Stimulated activated CD4-positive, alpha-beta T cell treated with anti-CD3 and anti-CD28 coated beads, Interleukin-1b, Interleukin-23, amount 100 ng/mL, for 4 hours (primary cell): ENCODE results near the gene SEC22B.
"Not testable (repeated sequence)": the region's sequence is repeated elsewhere in the genome, so short reads cannot be mapped to it uniquely, and the experiment has no call there.

Experiments
- DNase-seq, 2 donors: peaks; one replicate each; pipeline ENCODE4 v3.0.0-alpha.2; 2020; ENCODE audit warnings: low read depth in 2 of 2

The SEC22B gene

DNA sequence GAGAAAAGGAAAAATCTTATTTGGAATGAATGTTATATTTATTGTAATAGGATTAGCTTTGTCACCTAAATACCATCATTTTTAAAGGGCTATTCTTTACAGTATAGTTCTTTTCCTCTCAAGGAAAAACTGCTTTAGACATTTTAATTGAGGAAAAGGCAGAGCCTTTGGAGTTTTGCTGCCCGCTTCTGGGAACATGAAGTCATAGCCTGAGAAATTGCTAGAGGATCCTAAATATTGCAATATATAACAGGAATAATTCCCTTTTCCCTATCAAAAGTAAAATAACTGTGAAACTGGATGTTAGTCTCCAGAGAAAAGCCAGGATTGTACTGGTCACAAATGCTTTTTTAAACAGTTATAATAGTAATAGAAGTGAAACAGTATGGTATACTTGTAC lies 30.5 kb downstream of the SEC22B start:
- not testable (repeated sequence) for DNase-seq

DNA sequence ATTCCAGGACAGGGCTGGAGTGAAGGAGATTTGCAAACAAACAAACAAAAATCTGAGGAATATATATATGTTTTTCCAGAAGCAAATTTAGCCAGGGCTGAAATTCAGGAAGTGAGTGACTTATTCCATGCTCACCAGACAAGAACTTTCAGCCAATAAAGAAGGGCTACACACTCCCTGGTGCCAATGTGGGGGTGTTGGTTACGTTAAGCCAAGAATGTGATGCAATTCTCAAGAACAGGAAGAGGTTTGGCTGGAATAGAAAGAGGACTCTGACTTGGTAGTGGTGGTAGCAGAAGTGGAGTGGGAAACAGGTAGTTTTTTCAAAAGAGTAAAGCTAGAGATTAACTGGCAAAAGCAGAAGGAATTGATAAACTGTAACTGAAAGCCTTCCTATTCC lies 31.7 kb downstream of the SEC22B start:
- not testable (repeated sequence) for DNase-seq

DNA sequence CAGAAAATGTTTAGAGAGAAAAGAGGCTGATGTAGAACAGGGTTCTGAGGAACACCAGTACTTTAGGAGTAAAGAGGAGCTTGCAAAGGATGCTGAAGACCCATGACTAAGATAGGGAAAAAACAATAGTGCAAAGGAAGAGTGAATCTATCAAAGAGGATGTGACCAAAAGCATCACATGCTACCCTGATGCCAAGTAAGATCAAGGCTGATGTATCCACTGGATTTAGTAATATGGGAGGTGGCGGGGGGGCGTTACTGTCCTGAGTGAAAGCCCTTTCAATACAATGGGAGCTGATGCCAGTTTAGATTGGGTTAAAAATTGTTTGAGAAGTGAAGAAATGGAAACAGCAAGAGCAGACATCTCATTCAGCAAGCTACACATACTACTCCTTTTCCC lies 32.2 kb downstream of the SEC22B start:
- not testable (repeated sequence) for DNase-seq

DNA sequence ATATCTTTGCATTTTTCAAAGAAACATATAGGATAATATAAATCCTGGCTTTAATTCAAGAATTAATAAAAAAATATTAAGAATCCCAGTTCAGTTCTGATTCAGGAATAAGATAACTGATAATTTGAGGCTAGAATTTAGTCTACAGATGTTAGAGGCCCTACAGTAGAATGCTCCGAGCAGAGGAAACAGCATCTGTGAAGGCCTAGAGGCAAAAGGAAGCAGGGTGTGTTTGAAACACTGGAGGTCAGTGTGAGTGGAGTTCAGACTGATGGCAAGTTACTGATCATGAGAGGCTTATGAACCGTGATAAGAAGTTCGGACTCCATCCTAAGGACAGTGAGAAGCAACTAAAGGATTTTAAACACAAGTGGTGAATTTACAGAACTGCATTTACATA lies 33.0 kb downstream of the SEC22B start:
- not testable (repeated sequence) for DNase-seq

DNA sequence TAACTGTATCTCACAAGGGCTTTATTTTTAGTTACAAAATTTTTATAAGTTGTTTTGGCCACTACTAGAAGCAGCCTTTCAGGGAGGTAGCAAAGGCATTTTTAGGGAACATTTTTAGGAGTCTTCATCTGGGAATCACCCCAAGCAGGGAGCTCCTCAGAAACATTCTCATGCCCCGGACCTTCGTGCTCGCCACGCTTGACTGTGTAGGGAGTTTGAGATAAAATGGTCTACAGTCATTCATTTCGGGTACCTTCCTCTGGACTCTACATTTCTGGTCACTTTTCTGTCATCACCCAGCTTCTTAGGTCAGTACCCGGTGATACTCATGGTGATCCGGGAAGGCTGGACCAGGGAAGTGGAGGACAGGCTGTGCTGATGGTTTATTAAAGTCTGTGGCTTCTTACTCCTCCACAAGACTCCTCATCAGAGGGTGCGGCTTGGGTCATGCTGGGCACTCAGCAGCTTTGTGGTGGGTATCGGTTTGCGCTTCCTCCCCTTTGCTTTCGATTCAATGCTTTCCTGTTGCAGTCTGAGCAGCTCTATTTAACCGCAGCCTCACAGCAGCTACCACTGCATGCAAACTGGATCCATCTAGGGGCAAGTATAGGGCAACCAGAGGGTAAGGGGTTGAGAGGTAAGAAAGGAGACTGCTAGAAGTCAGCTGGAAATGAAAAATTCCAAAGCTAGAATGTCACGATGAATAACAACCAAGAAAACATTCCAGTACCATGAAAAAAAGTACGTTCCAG lies 33.6 kb downstream of the SEC22B start:
- DNase-seq, result peak; percentile 5 to 28

DNA sequence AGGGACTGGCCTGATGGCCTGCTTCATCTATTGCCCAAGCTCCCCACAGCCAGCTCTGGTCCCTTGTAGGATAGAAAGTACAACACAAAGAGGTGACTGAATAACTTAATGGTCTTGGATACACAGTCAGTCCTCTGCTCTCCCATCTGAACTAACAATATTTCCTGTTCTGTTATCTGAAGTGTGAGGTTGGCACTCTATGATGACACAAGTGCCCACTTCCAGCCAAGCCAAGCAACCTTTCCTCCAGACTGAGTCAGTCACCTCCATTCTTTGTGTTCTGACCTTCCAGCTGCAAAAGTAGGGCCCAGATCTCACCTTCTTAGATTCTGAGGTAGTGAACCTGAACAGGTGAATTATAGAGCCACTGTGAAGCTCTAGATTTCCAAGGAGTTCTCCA lies 34.5 kb downstream of the SEC22B start:
- not testable (repeated sequence) for DNase-seq

DNA sequence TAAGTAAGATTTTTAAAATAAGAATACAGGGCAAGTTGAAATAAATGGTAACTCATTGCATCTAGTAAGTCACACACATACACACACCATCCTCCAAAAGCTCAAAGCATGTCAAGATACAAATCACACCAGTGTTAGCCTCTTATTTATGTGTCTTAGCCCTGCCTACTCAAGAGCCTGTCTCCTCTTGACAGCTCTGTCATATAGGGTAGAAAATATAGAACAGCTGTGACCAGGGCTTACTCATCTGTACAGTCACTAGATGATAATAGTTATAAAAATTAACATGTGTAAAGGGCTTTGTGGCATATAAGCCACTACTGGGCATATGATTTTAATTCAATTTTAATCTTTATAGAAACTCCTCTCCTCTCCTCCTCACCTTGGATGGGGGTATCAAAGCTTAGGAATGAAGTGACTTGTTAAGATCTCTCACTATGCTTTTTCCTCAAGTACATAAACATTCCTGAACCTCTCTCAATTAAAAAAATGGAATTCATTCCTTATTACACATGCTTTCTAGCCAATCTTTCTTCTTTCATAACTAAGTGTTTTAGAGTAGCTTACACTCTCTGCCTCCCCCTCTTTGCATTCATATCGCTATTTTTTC lies 35.6 kb downstream of the SEC22B start:
- not testable (repeated sequence) for DNase-seq

DNA sequence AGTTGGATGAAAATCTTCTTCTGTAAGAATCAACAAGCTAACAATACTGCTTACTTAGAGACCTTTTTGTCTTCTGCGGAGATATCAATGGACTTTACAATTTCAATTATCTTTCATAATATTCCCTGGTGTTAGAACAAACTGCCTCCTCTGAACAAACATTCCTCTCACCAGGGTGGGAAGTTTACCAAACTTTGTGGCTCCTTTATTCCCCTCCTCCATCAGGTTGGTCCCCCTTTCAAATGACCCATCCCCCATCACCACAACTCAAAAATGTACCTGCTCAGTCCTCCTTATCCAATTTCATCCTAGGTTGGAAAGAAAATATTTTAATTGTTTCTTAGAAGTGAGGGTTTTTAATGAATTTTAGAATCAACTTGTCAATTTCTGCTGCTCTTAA lies 40.2 kb downstream of the SEC22B start:
- not testable (repeated sequence) for DNase-seq

DNA sequence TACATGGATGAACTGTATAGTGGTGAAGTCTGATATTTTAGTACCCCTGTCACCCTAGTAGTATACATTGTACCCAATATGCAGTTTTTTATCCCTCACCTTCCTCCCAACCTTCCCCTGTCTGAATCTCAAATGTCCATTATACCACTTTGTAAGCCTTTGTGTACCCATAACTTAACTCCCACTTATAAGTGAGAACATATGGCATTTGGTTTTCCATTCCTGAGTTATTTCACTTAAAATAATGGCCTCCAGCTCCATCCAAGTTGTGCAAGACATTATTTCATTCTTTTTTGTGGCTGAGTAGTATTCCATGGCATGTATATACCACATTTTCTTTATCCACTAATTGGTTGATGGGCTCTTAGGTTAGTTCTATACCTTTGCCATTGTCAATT lies 42.4 kb downstream of the SEC22B start:
- DNase-seq, result not testable (repeated sequence)

DNA sequence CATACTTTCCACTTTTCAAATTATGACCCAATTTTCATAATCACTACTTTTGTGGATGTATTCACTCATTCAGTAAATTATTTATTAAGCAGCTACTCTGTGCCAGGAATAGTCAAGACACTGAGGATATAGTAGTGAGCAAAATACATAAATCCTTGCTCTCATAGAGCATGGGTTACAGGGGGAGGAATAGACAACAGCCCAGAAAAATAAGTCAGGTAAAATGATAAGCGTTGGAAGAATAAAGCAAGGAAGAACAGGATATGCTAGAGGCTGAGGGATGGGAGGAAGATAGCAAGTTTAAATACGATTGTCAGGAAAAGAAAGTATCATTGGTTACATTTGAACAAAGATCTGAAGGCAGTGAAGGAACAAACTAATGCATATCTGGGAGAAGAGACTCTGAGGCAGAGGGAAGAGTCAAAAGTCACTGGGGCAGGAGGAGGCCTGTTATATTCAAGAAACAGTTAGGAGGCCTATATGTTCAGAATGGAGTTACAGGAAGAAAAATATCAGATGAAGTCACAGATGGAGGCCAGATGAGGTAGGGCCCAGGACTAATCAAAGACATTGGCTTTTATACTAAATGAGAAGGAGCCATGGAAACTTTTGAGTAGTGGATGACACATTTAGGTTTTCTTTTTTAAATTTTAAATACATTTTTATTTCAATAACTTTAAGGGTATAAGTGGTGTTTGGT lies 42.9 kb downstream of the SEC22B start:
- no peak for DNase-seq

DNA sequence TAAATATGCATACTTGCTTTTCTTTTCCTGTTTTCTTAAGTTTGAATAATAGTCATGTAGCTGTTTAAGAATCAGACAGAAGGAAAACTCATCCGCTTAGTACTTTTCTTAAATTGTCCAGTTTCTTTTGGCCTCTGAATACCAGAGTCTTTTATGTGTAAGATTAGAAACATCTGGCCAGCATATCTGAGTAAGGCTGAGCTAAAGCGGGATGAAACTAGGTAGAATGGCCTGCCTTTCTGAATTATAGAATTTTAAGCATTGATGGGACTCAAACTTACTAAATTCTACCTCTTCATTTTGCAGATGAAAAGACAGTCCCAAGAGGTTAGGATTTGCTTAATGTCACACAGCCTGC lies 43.9 kb downstream of the SEC22B start:
- not testable (repeated sequence) for DNase-seq

DNA sequence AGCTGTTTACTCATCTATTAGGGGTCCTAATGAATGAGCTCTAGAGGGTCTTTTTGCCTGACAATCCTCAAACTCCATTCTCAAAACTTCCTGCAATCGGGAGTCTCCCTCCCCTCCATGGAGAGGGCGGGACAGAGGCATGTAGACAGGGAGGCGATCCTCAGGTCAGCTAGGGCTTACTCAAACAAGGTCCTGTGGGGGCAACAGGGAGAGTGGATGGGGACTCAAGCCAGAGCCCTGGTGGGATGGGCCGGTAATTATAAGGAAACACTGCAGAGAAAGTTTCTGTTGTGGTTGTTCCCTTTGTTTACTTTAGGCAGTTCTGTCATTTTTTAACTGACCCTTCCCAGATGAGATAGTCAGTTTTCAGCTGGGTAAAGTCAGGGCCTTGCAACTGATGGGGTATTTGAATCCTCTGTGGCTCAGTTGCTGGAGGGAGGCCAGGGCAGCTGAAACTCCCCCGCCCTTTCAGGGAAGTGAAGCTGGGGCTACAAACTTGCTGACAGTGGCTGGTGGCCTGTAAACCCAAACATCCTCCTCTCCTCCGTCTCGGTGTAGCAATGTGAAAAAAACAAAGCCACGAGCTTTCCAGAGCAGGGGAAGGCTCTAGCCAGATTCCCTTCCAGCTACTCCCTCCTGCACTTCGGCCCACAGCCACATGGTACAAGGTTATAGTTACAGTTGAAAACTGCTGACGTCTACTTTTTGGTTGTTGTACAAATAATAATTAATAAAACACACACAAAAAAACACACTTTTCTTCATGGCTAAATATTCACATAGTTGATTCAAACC lies 44.5 kb downstream of the SEC22B start:
- not testable (repeated sequence) for DNase-seq

DNA sequence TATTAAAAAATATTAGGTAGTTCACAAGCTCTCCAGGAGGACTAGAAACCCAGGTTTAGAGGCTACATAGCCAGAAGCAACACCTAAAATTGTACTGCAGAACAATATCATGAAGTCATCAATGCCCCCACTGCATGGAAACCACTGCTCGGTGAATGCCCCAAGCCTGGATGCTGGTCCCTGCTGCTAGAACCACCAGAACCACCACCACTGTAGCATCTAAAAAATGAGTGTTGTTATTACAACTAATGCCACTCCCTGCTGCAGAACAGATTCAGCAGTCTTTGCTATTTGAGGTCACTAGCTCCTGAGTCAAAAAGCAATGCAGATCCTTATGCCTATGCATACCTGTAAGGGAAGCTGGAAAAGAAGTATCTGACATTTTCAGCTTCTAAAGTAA lies 48.4 kb downstream of the SEC22B start:
- not testable (repeated sequence) for DNase-seq

DNA sequence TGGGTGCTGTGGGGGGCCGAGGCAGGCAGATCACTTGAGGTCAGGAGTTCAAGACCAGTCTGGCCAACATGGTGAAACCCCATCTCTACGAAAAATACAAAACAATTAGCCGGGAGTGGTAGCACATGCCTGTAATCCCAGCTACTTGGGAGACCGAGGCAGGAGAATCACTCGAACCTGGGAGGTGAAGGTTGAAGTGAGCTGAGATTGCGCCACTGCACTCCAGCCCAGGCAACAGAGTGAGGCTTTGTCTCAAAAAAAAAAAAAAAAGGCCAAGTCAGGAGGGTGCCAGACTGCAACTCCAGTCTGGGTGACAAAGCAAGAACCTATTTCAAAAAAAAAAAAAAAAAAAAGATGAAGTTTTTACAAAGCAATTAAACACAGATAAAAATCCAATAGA lies 50.1 kb downstream of the SEC22B start:
- DNase-seq, result not testable (repeated sequence)

DNA sequence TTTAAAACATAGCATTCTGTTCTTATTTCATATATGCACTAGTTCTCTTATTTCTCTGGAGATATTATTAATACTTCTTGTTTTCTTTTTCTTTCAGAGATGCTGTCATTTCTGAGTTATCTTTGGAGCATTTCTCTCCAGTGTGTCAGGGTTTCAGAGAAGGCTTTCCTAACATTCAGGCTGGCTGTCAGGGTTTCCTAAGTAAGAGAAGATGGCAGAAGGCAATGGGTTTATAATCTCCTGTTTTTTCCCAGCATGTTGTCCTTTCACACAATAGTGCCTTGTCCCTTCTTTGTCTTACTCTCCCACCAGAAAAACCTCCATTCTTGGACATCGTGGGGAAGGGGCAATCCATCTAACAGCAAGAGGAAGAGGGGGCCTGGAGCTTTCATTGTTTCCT lies 51.7 kb downstream of the SEC22B start:
- not testable (repeated sequence) for DNase-seq

DNA sequence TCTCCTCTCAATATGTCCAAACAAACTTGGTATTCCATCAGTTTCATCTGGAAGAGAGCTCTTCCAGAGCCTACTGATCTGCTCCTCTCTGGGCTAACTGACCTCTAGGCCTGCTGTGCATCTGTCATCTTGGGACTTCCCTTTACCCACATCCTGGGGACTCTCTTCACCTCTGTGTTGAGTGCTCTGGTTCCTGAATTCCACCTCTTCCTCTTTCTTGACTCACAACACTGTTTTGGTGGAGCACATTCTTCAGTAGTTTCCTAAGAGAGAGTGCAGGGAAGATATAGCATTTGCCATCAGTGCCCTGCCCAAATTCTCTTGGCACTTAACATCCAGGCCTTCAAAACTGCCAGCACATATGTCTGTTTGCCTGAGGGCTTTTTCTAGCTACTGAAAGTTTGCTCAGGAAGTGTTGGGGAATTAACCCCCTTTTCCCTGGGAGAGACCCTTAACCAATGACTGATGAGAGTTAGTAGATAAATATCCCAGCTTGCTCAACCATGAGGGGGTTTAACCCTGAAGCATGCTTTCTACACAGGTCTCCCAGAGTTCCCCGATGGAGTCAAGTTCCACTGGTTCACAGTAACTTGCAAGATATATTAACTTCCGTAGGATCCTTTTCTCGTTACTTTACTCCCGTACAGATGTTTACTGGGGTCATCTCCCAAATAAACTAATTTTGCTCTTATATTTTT lies 52.4 kb downstream of the SEC22B start:
- not testable (repeated sequence) for DNase-seq

DNA sequence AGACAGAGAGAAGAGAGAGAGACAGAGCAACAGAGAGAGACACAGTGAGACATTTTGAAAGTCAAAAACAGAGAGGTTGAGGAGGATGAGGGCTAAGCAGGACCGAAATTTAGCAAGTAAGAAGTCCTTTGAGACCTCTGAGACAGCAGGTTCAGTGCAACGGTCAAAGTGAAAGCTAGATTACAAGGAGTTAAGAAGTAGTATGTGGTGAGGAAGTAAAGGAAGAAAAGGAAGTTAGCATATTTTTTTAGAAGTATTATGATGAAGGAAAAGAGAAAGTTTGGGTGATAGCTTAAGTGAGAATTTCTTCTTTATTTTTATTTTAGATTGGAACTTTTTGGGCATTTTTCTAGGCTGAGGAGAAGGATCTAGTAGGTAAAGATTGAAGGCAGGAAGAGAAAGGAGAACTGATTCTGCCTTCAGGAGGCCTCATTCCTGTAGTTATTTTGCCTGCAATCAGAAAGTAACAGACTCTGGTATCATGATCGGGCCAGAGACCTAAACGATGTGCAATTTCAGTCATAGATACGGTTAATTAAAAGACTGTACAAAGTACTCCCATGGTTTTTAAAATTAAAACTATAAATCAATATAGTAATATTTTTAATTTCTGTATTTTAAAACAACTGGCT lies 53.9 kb downstream of the SEC22B start:
- not testable (repeated sequence) for DNase-seq

DNA sequence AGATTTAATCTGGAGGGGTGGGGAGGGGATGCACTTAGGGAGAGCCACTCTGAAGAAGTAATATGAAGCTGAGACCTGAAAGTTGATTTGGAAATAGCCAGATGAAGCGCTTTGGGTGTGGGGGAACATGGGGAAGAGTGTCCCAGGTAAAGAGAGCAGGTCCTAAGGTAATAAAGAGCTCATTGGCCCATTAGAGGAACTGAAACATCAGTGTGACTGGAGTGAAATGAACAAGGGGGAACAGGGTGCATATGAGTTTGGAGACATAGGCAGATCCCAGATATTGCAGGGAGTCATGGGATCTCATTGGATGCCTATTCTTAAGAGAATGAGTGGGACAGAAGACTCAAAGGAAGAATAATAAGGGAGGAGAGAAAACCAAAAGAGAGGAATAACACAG lies 54.5 kb downstream of the SEC22B start:
- not testable (repeated sequence) for DNase-seq

DNA sequence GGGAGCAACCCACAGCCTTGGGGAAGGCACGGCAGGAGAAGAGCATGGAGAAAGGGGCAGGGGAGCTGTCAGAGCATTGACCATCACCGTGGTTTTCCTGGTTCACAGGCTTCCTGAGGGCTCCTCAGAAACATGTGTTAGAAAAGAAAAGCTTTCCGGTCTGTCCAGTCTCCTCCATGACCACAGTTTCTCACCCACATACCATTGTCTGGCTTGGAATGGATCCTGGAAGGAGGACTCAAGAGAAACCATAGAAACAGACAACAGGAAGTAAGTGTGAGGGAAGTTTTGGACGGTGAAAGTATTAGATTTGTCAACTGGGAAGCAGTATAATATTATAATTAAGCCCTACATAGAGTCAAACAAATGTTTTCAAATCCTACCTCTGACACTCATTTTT lies 55.8 kb downstream of the SEC22B start:
- not testable (repeated sequence) for DNase-seq

DNA sequence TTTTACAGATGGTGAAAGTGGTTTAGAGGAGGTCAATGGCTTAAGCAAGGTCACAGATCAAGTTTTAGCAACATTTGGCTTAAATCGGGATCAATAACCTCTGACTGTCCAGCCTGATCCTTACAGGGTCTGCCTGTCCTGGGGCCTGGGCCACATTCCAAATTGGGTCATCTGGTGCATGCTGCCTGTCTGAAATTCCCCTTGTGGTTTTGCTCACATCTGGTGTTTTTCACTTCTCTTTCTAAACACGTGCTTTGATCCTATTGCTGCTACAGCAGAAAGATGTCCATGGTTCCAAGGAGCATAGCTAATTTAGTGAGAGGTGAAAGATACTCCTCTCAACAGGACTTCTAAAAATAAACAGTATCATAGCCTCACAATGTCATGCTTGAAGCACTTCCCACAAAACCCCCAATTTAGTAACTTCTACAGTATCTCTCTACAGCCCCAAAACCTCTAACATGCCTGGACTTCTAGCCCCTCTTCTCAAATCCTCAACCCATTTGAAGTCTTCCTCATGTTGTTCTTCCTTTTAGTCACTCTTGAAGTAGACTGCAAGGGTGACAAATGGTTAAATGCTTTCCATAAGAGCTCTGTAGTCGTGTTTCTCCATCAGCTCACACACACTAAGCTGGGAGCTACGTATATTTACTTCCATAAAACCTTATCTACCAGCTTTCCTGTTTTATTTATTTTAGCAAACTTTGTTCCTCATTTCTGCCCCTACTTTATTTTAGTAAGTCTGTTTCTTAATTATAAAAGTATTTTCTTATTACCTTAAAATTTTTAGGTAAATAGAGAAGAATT lies 58.7 kb downstream of the SEC22B start:
- DNase-seq, result not testable (repeated sequence)
